HG03439 (cell line): ENCODE measurements around the gene RBMY1A1.
"Not testable (repeated sequence)": the region's sequence is repeated elsewhere in the genome, so short reads cannot be mapped to it uniquely, and the experiment has no call there.

Source experiments
- ATAC-seq: cut with Tn5 transposase; IDR thresholded peaks from one replicate; pipeline ENCODE4 v1.9.1; 2021; ENCODE audit warnings: mild to moderate bottlenecking, moderate library complexity; ENCODE audit not compliant: unreplicated experiment

The RBMY1A1 gene

DNA sequence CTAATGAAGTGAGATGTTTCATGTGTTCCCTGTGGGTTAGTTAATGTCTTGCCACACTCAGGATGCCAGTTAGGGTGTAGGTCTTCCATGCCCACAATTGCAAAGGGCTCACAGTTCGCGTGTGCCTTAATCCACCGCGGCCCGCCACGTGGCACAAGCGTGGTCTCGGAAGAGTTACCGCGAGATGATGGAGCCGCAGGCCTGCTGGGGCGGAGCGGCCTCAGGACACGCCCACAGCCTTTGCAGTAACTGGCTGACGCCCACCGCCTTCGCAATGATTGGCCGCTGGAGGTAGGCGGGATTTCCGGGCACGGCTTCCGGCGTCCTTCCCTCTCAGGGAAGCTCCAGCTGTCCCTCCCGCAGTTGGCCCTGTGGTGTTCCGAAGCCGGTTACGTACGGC lies at the start of gene RBMY1A1:
TSS of gene RBMY1A1 (plus strand) at position 301 of the 400 bp plus-strand sequence. CDS start 2,013 bp downstream, outside the sequence.
- ATAC-seq = not testable (repeated sequence)

GRCh38 chrY:21511038-21511437 lies 23.6 kb upstream of the RBMY1A1 start, which contains the start of gene RBMY1B:
RBMY1B (plus strand) TSS chrY:21511338; CDS start chrY:21513351, 2,013 bp downstream.
- not testable (repeated sequence) for ATAC-seq

DNA sequence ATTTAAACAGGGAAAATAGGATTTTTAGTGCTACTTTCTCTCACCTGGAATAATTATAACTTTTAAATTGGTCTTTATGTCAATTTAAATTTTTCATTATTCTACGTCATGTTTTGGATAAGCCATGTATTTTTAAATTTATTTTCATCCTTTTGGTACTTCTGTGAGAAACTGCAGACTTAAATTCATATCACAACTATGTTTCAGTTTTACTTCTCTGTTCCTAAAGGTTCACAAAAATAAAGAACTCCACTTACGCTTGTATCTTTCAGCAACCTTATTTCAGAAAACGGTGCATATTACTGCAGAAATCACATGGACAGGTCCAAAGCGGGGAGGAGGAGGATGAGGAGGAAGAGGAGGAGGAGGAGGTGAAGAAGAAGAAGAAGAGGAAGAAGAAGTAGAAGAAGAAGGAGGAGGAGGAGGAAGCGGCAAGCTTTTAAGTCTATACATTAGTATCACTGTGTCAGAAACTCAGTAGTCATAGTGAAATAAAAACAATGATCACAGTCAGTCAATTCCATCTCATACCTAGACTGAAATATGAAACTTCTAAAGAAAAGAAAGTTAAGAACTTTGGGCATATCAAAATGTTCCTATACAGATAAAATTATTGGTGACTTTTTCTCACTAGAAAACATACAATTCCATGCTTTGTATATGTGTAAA lies 24.8 kb downstream of the RBMY1A1 start:
- peak; percentile 87 for ATAC-seq

DNA sequence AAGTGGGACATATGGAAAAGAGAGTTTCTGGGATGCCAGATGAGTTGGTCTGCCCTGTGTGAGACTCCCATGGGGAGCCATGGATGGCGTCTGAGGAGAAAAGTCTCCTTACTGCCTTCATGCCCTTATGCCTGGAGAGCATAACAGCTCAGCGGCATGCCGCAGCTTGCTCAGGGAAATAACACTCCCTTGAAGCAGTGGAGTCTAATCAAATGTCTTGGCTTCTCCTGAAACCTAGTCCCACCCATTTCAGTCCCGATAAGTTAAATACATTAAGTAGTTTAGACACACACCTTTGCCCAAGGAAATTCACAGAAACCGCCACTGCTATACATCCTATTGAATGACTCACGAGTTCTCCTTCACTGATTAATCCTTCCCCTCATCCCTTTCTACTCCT lies 50.8 kb downstream of the RBMY1A1 start:
- ATAC-seq = no peak

GRCh38 chrY:21586454-21586853 lies 51.8 kb downstream of the RBMY1A1 start:
- ATAC-seq = not testable (repeated sequence)

GRCh38 chrY:21592059-21592458 lies 57.4 kb downstream of the RBMY1A1 start:
- ATAC-seq = no peak

- ATAC-seq = not testable (repeated sequence)
These were observed 61.6 kb downstream of the RBMY1A1 start for GRCh38 chrY:21596287-21596686.
